GM20000 (cell line): ENCODE results near the gene WTIP.

ENCODE experiments used
- DNase-seq: peaks from one replicate; pipeline ENCODE4 v3.0.0; 2012; ENCODE audit warnings: low spot score
- TF ChIP-seq, protein P1 (sequence below): IDR thresholded peaks from 2 replicates; pipeline ENCODE4 v1.5.1; 2012; ENCODE audit warnings: mild to moderate bottlenecking, control low read depth; ENCODE audit errors: extremely low read depth, missing control alignments

The WTIP gene

DNA sequence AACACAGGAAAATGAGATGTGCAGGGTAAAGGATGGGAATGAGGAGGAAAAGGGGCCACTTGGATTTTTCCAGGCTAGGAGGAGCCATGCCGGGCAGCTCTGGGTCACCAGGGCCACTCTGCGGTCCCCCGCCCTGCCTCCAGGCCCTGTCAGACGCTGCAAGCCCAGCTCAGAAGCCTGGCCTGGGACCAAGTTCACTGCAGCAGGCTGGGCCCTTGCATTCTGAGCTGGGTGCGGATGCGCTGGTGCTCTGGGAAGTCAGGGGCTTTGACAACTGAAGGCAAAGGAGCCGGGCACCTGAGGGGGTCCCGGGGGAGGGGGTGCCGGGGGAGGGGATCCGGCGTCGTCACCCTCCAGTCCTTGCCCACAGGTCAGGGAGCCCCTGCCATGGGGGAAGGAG lies 77.5 kb downstream of the WTIP start:
- DNase-seq: no peak
- TF ChIP-seq, protein P1, sequence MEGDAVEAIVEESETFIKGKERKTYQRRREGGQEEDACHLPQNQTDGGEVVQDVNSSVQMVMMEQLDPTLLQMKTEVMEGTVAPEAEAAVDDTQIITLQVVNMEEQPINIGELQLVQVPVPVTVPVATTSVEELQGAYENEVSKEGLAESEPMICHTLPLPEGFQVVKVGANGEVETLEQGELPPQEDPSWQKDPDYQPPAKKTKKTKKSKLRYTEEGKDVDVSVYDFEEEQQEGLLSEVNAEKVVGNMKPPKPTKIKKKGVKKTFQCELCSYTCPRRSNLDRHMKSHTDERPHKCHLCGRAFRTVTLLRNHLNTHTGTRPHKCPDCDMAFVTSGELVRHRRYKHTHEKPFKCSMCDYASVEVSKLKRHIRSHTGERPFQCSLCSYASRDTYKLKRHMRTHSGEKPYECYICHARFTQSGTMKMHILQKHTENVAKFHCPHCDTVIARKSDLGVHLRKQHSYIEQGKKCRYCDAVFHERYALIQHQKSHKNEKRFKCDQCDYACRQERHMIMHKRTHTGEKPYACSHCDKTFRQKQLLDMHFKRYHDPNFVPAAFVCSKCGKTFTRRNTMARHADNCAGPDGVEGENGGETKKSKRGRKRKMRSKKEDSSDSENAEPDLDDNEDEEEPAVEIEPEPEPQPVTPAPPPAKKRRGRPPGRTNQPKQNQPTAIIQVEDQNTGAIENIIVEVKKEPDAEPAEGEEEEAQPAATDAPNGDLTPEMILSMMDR: no peak

DNA sequence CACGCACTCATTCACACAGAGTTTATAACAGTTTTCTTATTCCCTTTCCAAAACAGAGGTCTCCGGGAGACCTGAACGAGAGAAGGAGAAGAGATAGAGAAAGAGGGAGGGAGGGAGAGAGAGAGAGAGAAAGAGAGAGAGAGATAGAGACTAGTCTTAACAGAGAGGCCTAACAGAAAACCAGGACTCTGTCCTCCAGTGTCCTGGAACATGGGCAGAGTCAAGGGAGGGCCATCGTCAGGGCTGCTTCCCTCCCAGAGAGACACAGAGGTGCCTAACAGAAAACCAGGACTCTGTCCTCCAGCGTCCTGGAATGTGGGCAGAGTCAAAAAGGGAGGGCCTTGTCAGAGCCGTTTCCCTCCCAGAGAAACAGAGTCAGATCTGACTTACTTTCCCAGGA lies 78.7 kb downstream of the WTIP start:
- TF ChIP-seq, protein P1: no peak
- DNase-seq: no peak
